NCI-H2029 treated with DMSO at 0.1 percent for 48 hours (cell line): ENCODE data around the gene PYY.

Experiments
- DNase-seq: peaks from one replicate; lab custom pipeline; 2025; lab: John Stamatoyannopoulos, UW

The PYY gene

GRCh38 chr17:43914451-43914850 is 39.3 kb downstream of the PYY start:
- DNase-seq: no peak

- DNase-seq: no peak
These were observed 40.2 kb downstream of the PYY start for GRCh38 chr17:43913584-43913983.

- DNase-seq: no peak
These were observed 41.0 kb downstream of the PYY start for GRCh38 chr17:43912635-43913304.

- DNase-seq: peak; percentile 78
These were observed 41.8 kb downstream of the PYY start for GRCh38 chr17:43911904-43912303.

GRCh38 chr17:43909537-43910231 is 44.1 kb downstream of the PYY start:
- no peak for DNase-seq

- DNase-seq: no peak
These were observed 45.6 kb downstream of the PYY start for GRCh38 chr17:43907998-43908721.

DNA sequence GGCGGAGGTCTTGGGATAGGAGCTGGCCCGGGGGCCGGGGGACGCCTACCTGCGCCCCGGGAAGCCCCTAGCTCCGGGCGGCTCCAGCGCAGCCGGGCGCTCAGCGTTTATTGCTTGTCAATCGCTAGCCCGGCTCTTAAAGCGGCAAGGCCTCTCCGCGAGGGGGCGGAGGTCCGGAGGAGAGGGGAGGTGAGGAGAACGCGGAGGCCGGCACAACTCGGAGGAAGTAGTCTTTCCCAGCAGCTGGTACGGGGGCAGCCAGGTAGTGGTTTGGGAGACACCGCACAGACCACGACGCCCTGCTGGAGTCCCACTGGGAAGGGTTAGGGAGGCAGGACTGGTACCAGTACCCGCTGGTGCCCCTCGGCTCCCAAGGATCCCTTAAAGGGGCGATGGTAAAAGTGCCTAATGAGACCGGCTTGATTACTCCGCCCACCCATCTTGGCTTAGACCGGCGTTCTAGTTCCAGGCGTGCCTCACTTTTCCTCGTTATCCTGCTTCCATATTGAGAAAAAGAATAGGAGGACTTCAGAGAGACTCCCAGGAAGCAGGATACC is 46.2 kb downstream of the PYY start, which contains the start of gene MPP2:
TSS of gene MPP2 (minus strand) at position 112 of the 557 bp plus-strand sequence. CDS start 3,076 bp downstream, outside the sequence.
- DNase-seq: no peak

DNA sequence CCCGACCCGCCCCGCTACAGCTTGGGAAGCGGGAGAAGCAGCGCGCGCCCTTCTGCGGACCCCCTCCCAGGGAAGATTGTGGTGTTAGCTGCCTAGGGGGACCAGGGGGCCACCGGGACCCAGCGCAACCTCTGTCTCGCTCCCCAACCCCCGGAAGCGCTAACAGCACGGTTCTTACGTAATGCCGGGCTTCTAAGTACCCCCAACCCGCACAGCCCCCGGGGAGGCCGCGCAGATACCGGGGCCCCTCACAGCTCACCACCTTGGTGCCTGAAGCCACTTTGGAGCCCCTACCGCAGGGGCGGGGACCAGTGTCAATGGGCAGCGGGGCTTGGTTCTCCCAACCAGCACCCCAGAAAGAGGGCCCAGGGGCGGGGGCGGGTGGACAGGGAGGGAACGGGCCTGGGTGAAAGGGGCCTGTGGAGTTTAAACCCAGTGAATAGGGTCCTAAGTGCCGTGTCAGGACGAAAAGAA is 46.8 kb downstream of the PYY start:
- DNase-seq: no peak

DNA sequence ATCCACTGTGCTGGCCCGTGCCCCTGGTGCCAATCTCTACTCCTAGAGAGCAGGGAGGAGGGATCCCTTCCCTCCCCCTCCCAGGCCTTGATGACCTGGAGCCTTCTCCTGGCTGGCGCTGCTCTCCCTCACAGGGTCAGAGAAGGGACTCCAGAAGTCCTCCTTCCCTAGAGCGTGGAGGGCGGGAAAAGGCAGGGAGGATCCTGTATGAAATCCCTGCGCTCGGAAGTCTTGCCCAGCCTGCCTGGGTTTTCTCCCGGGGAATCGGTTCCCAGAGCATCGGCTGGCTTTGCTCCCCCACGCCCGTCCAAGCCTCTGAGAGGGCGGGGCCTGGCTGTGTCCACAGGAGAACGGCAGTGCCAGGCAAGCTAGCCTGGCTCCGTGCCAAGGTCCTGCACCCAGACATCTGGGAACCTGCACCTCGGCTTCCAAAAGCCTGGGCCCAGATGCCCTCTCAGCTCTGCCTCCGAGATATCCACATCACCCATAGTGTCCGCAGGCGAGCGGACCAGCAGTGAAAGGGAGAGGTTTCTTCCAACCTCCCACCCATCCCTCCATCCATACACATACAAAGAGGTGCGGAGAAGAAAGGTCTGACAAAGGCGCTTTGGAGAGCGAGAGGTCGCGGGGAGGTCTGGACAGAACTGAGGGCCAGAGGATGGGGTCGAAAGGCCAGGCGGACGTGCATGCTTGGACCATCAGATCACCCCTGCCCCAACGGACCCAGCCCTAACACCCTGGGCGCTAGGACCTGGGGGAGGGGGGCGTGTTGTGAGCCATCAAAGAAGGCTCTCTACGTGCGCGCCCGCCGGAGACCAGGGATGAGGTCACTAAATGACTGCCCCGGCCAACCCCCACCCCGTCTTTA is 47.5 kb downstream of the PYY start:
- DNase-seq: no peak

- no peak for DNase-seq
These were observed 48.2 kb downstream of the PYY start for GRCh38 chr17:43905400-43905984.
